H1 (cell line): Measurements from ENCODE around the gene ZNF521. TPM values are rescaled to one million over a fixed set of nuclear protein-coding genes. Genes with fewer than 3 reads are reported as not detected.

Source experiments
- CTCF ChIA-PET: fragments of 300-600 bp; sonication (Branson Sonifier 250); formaldehyde crosslinking; loops from one replicate; lab custom pipeline; 2021; ENCODE audit not compliant: partially characterized antibody; lab: Charles Lee
- POLR2A ChIA-PET: fragments of 300-600 bp; sonication (Branson Sonifier 250); formaldehyde crosslinking; loops from one replicate; lab custom pipeline; 2021; ENCODE audit warnings: inconsistent platforms; ENCODE audit not compliant: partially characterized antibody; lab: Charles Lee
- DNase-seq, 2 experiments: peaks; one replicate each; pipeline versions ENCODE4 v3.0.0 to v3.0.0-alpha.2; 2010 to 2022; ENCODE audit warnings: low spot score in 2 of 2, low read depth in 1 of 2, mixed read lengths in 1 of 2
- FAIRE-seq: peaks from 2 replicates; lab custom pipeline; 2011; peaks lifted over from hg19 to GRCh38; lab: Jason Lieb, UNC
- H2AFZ ChIP-seq: 2 replicates; pipeline ENCODE4 v1.8.1; 2012; ENCODE audit warnings: low read length, inconsistent platforms
- H2AK5ac ChIP-seq: 2 replicates; pipeline ENCODE4 v1.6.1; 2013; ENCODE audit warnings: low read depth, low read length
- H2BK120ac ChIP-seq: replicated peaks from 2 replicates; pipeline ENCODE3; 2013; ENCODE audit warnings: low read depth, low read length, inconsistent platforms
- H2BK12ac ChIP-seq: 2 replicates; pipeline ENCODE4 v1.6.1; 2013; ENCODE audit warnings: low read depth, low read length
- H2BK15ac ChIP-seq: 2 replicates; pipeline ENCODE4 v1.6.1; 2013; ENCODE audit warnings: low read length
- H2BK20ac ChIP-seq: 2 replicates; pipeline ENCODE4 v1.6.1; 2013; ENCODE audit warnings: low read length
- H2BK5ac ChIP-seq: 2 replicates; pipeline ENCODE4 v1.6.1; 2013; ENCODE audit warnings: low read depth, low read length
- H3K14ac ChIP-seq: 2 replicates; pipeline ENCODE4 v1.6.1; 2013; ENCODE audit warnings: inconsistent platforms; ENCODE audit not compliant: insufficient read length
- H3K18ac ChIP-seq: 2 replicates; pipeline ENCODE4 v1.6.1; 2013; ENCODE audit warnings: low read length; ENCODE audit errors: extremely low read depth
- H3K23ac ChIP-seq: 2 replicates; pipeline ENCODE4 v1.6.1; 2013; ENCODE audit warnings: inconsistent platforms; ENCODE audit not compliant: insufficient read length
- H3K23me2 ChIP-seq: 2 replicates; pipeline ENCODE4 v1.6.1; 2013; ENCODE audit warnings: low read depth, low read length
- H3K27ac ChIP-seq: 2 replicates; pipeline ENCODE4 v1.6.1; 2011; ENCODE audit warnings: low read depth, low read length, inconsistent platforms
- H3K27me3 ChIP-seq, 4 experiments: replicated peaks in 1 of 4; 1 replicate in 1 of 4; 2 replicates in 3 of 4; pipeline versions ENCODE4 v1.6.1 to v1.8.1; 2011 to 2013; ENCODE audit warnings: low read length in 3 of 4, mild to moderate bottlenecking in 3 of 4, inconsistent platforms in 2 of 4, mixed read lengths in 2 of 4, moderate library complexity in 1 of 4; ENCODE audit not compliant: control insufficient read depth in 3 of 4, insufficient read depth in 3 of 4; ENCODE audit errors: extremely low read depth in 1 of 4
- H3K36me3 ChIP-seq, 4 experiments: 2 replicates each; pipeline versions ENCODE4 v1.6.1 to v1.8.1; 2011 to 2013; ENCODE audit warnings: mild to moderate bottlenecking in 4 of 4, low read length in 3 of 4, moderate library complexity in 2 of 4, control low read depth in 1 of 4, inconsistent platforms in 1 of 4; ENCODE audit not compliant: insufficient read depth in 4 of 4, control insufficient read depth in 2 of 4
- H3K4ac ChIP-seq: replicated peaks from 2 replicates; pipeline ENCODE3; 2013; ENCODE audit warnings: low read length, low read depth, mixed read lengths, inconsistent platforms; ENCODE audit not compliant: insufficient read length
- H3K4me1 ChIP-seq, 4 experiments: replicated peaks in 1 of 4; 1 replicate in 1 of 4; 2 replicates in 3 of 4; pipeline versions ENCODE4 v1.6.1 to v1.8.1; 2011 to 2013; ENCODE audit warnings: low read length in 3 of 4, inconsistent platforms in 2 of 4, mixed read lengths in 1 of 4; ENCODE audit not compliant: insufficient read depth in 4 of 4, control insufficient read depth in 3 of 4
- H3K4me2 ChIP-seq, 2 experiments: 2 replicates each; pipeline versions ENCODE4 v1.6.1 to v1.8.1; 2011 to 2013; ENCODE audit warnings: low read depth in 2 of 2, low read length in 2 of 2, control low read depth in 1 of 2, inconsistent platforms in 1 of 2, mild to moderate bottlenecking in 1 of 2; ENCODE audit not compliant: insufficient read depth in 1 of 2
- H3K4me3 ChIP-seq, 4 experiments: fragments of 200-600, 300-600 bp in 1 of 4; sonication (generic), shearing (Covaris generic), sonication (Bioruptor Twin) in 1 of 4; 2 replicates each; pipeline versions ENCODE4 v1.5.1 to v1.8.1; 2011 to 2016; ENCODE audit warnings: low read length in 4 of 4, low read depth in 3 of 4, control low read depth in 2 of 4, inconsistent platforms in 2 of 4, mild to moderate bottlenecking in 2 of 4, mixed read lengths in 1 of 4, moderate library complexity in 1 of 4; ENCODE audit not compliant: insufficient read depth in 2 of 4; ENCODE audit errors: extremely low read depth in 1 of 4
- H3K56ac ChIP-seq: replicated peaks from 2 replicates; pipeline ENCODE3; 2013; ENCODE audit warnings: low read depth, mild to moderate bottlenecking, mixed read lengths, low read length, inconsistent platforms; ENCODE audit not compliant: insufficient read length
- H3K79me1 ChIP-seq: 2 replicates; pipeline ENCODE4 v1.6.1; 2013; ENCODE audit warnings: low read depth, low read length, control low read depth
- H3K79me2 ChIP-seq, 2 experiments: 2 replicates each; pipeline versions ENCODE4 v1.6.1 to v1.8.1; 2012 to 2013; ENCODE audit warnings: low read length in 2 of 2, mild to moderate bottlenecking in 2 of 2, inconsistent platforms in 1 of 2; ENCODE audit not compliant: insufficient read depth in 2 of 2, control insufficient read depth in 1 of 2
- H3K9ac ChIP-seq, 4 experiments: replicated peaks in 1 of 4; 1 replicate in 1 of 4; 2 replicates in 3 of 4; pipeline versions ENCODE4 v1.6.1 to v1.8.1; 2011 to 2013; ENCODE audit warnings: low read depth in 3 of 4, low read length in 3 of 4, control low read depth in 2 of 4, mild to moderate bottlenecking in 2 of 4, moderate library complexity in 2 of 4, inconsistent platforms in 1 of 4; ENCODE audit errors: extremely low read depth in 1 of 4
- H3K9me3 ChIP-seq, 2 experiments: 2 replicates each; pipeline versions ENCODE4 v1.6.1 to v1.8.1; 2012 to 2013; ENCODE audit warnings: mild to moderate bottlenecking in 2 of 2, moderate library complexity in 2 of 2, control low read depth in 1 of 2, inconsistent platforms in 1 of 2, low read depth in 1 of 2, low read length in 1 of 2, mixed read lengths in 1 of 2; ENCODE audit not compliant: insufficient read depth in 2 of 2
- H4K20me1 ChIP-seq, 2 experiments: replicated peaks in 1 of 2; 2 replicates each; pipeline versions ENCODE3 to v1.8.1; 2011 to 2013; ENCODE audit warnings: inconsistent platforms in 2 of 2, low read length in 2 of 2, mild to moderate bottlenecking in 1 of 2; ENCODE audit not compliant: insufficient read depth in 2 of 2, control insufficient read depth in 1 of 2
- H4K5ac ChIP-seq: 2 replicates; pipeline ENCODE4 v1.6.1; 2013; ENCODE audit warnings: low read length, low read depth, mixed read lengths, inconsistent platforms; ENCODE audit not compliant: insufficient read length
- H4K8ac ChIP-seq: 2 replicates; pipeline ENCODE4 v1.8.0; 2013; ENCODE audit warnings: mild to moderate bottlenecking, moderate library complexity, low read length, inconsistent platforms; ENCODE audit not compliant: insufficient read depth; ENCODE audit errors: extremely low read depth
- H4K91ac ChIP-seq: replicated peaks from 2 replicates; pipeline ENCODE3; 2013; ENCODE audit warnings: low read length, mixed read lengths, inconsistent platforms; ENCODE audit not compliant: insufficient read length
- HDAC2 ChIP-seq, 2 experiments: fragments of 300-600 bp in 1 of 2; sonication (generic) in 1 of 2; IDR thresholded peaks; 2 replicates each; pipeline ENCODE4 v1.6.1; 2011 to 2012; ENCODE audit warnings: low read depth in 2 of 2, low read length in 2 of 2, mild to moderate bottlenecking in 2 of 2, moderate library complexity in 2 of 2, borderline replicate concordance in 1 of 2, inconsistent platforms in 1 of 2
- POU5F1 ChIP-seq: IDR thresholded peaks from 2 replicates; pipeline ENCODE4 v1.6.1; 2011; ENCODE audit warnings: low read depth, mild to moderate bottlenecking, low read length, moderate library complexity
- WGBS, 2 experiments: shearing (Covaris generic) in 1 of 2; methylation state at CpG; one replicate each; pipeline versions ENCODE4 v1.1.6 to v1.1.7; 2013 to 2015; ENCODE audit warnings: low lambda C conversion rate in 2 of 2, mixed read lengths in 2 of 2, inconsistent platforms in 1 of 2, low coverage in 1 of 2, missing lambda C conversion rate in 1 of 2; ENCODE audit not compliant: insufficient replicate concordance in 2 of 2, insufficient coverage in 1 of 2, insufficient read length in 1 of 2; ENCODE audit errors: extremely low coverage in 1 of 2, missing lambda C conversion rate in 1 of 2; 5-methylcytosine and 5-hydroxymethylcytosine counted together
- polyA plus RNA-seq, 7 experiments: library from polyadenylated mRNA; depleted of rRNA in 3 of 7; stranded (reverse) in 5 of 7; unstranded in 2 of 7; fragments of >200 nt in 5 of 7; fragments of 200-250 nt in 2 of 7; gene quantifications; 1 replicate in 5 of 7; 2 replicates in 1 of 7; 4 replicates in 1 of 7; pipeline versions ENCODE4 v1.2.1 to v1.2.3, GENCODE V29; 2011 to 2013; ENCODE audit warnings: missing spikeins in 2 of 7, mixed read lengths in 2 of 7
- total RNA-seq: library from RNA; stranded (reverse); fragmentation: NEBNext Ultra II Directional; extraction: Animal tissue kit (Norgen Biotek cat#: 25700); gene quantifications from 2 replicates; pipeline ENCODE4 v1.2.1, GENCODE V29; 2021

ZNF521 gene
- total and polyA plus RNA-seq, 2 of the 8 experiments (the other 6 are each of a cell fraction or from before 2014, with no cell fraction given): 9.5 to 15.8 TPM

GRCh38 chr18:25326361-25326952 lies 25.5 kb downstream of the ZNF521 start:
- CTCF ChIA-PET: no interaction called here
- Histone ChIP-seq H3K56ac (no peak overlapping the region), H3K4me3 (no peak overlapping the region), H2BK15ac (no peak overlapping the region), H2BK12ac (no peak overlapping the region), H2BK5ac (no peak overlapping the region), H3K4me2 (no peak overlapping the region), H3K79me1 (no peaks in the 10 kb centered on the region; the same call in 1 of the 2 replicates), H3K18ac (no peak overlapping the region), H4K5ac (no peak overlapping the region), H3K36me3 (peaks cover 0 to 2% (median 0%) of the 10 kb centered on the region in 4 experiments; a peak in 4 of 8 replicates), H3K4ac (no peak overlapping the region), H3K14ac (no peak overlapping the region), H3K9ac (no peak overlapping the region), H3K4me1 (peaks cover 0 to 12% (median 6%) of the 10 kb centered on the region in 4 experiments; a peak in 2 of 7 replicates), H4K91ac (no peak overlapping the region), H2BK20ac (no peak overlapping the region), H3K9me3 (no peaks in the 10 kb centered on the region), H4K8ac (no peak overlapping the region), H3K27me3 (no peaks in the 10 kb centered on the region), H3K23me2 (no peaks in the 10 kb centered on the region), H3K79me2 (peaks cover 0 to 19% of the 10 kb centered on the region in 2 experiments; a peak in 2 of 4 replicates), H2AFZ (no peak overlapping the region), H3K23ac (no peak overlapping the region), H2BK120ac (no peak overlapping the region), H3K27ac (no peak overlapping the region), H4K20me1 (peaks cover 0 to 2% of the 10 kb centered on the region in 2 experiments), H2AK5ac (no peak overlapping the region)
- WGBS, 2 experiments: 91% methylated on average over 4 of the region's 4 CpGs; no CpG with 5 or more reads in 1 of the 2 experiments
- POLR2A ChIA-PET: interaction anchor here (1.6 kb wide), 1 partner anchor 23 kb away, joined by 4 read pairs; no protein-coding TSS in a partner anchor
- DNase-seq (no peak), FAIRE-seq (no peak)
- no peak for TF ChIP-seq HDAC2 (IDR thresholded peaks at IDR 0.05; ENCODE audit: borderline replicate concordance in 1 of 2, low read depth in 2 of 2, low read length in 2 of 2)
- TF ChIP-seq POU5F1: no peak
